CD4-positive, alpha-beta T cell treated with Interleukin-10 for 1 hour (primary cell): ENCODE data around the gene CDC42EP1.

Experiments used
- DNase-seq: peaks from one replicate; pipeline ENCODE4 v3.0.0-alpha.2; 2020

The CDC42EP1 gene

GRCh38 chr22:37561212-37562048, 1.1 kb downstream of the CDC42EP1 start:
- DNase-seq: peak; percentile 78

GRCh38 chr22:37562049-37562875, 2.0 kb downstream of the CDC42EP1 start:
- no peak for DNase-seq

GRCh38 chr22:37563153-37564081, 3.1 kb downstream of the CDC42EP1 start:
- DNase-seq: no peak

GRCh38 chr22:37564111-37564711, 3.9 kb downstream of the CDC42EP1 start:
- DNase-seq: no peak

GRCh38 chr22:37565830-37566229, 5.5 kb downstream of the CDC42EP1 start:
- no peak for DNase-seq

GRCh38 chr22:37566329-37566837, 6.1 kb downstream of the CDC42EP1 start:
- peak; percentile 58 for DNase-seq

GRCh38 chr22:37566903-37567798, 6.9 kb downstream of the CDC42EP1 start:
- peak; percentile 93 for DNase-seq

- DNase-seq: no peak
Measured at GRCh38 chr22:37568012-37568411, 7.7 kb downstream of the CDC42EP1 start.

- DNase-seq: no peak
Measured at GRCh38 chr22:37568448-37569008, 8.2 kb downstream of the CDC42EP1 start.

GRCh38 chr22:37569009-37569920, 9.0 kb downstream of the CDC42EP1 start:
- DNase-seq: no peak

- DNase-seq: no peak
Measured at GRCh38 chr22:37569921-37570660, 9.8 kb downstream of the CDC42EP1 start.

GRCh38 chr22:37570661-37570976, 10.3 kb downstream of the CDC42EP1 start:
- no peak for DNase-seq

- no peak for DNase-seq
Measured at GRCh38 chr22:37571258-37571991, 11.1 kb downstream of the CDC42EP1 start.

GRCh38 chr22:37571992-37572373, 11.7 kb downstream of the CDC42EP1 start:
- no peak for DNase-seq

- no peak for DNase-seq
Measured at GRCh38 chr22:37575490-37576003, 15.3 kb downstream of the CDC42EP1 start.

- DNase-seq: no peak
Measured at GRCh38 chr22:37578002-37578401, 17.7 kb downstream of the CDC42EP1 start.

GRCh38 chr22:37581504-37581903, 21.2 kb downstream of the CDC42EP1 start:
- no peak for DNase-seq

GRCh38 chr22:37582526-37582925, 22.2 kb downstream of the CDC42EP1 start:
- DNase-seq: no peak
